Activated T-helper 1 cell treated with anti-CD3 and anti-CD28 coated beads, Interleukin-2, amount 50 U/mL, for 16 hours (primary cell): ENCODE measurements around the gene NR1I3.

ENCODE experiments used
- DNase-seq, 2 donors: peaks; one replicate each; pipeline ENCODE4 v3.0.0-alpha.2; 2020; ENCODE audit warnings: low read depth in 1 of 2, low spot score in 1 of 2

The NR1I3 gene

DNA sequence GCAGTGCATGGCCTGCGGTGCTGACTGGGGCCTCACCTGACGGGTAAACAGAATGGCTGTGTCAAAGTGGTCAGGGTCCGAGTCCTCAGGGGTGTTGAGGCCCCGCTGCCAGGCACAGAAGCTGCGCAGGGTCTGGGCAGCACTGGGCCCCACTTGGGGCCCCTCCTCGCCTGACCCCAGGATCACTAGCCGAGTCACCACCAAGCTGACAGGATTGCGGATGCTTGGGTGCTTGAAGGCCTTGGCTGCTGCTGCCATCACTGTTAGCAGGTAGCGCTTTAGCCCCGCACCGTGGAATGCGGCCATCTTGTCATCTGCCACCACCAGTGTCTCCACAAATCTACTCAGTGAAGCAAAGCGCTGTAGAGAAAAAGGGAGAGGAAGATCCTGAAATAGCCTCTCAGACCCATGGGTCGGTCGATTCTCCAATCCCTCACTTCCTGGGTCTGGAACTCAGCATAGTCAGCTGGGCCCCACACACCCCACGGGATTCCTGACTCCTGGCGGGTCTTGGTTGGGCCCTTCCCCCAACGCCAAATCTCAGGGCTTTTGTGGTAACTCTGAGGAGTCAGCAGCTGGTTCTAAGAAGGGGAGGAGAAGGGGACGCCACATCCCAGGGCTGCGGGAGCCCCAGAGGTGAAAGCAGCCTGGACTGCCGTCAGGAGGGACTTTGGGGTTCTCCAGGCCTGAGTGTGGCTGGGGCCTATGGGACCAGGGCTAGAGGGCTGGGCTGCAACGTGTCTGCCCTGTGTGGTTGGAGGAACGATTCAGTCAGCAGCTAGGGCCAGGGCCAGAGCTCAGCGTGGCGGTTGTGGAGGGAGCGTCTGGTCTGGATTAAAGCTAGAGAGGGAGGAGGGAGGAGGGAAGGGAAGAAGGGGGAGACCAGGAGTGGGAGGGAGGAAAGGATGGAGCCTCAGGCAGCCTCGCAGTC, 41.2 kb downstream of the NR1I3 start:
- no peak for DNase-seq

DNA sequence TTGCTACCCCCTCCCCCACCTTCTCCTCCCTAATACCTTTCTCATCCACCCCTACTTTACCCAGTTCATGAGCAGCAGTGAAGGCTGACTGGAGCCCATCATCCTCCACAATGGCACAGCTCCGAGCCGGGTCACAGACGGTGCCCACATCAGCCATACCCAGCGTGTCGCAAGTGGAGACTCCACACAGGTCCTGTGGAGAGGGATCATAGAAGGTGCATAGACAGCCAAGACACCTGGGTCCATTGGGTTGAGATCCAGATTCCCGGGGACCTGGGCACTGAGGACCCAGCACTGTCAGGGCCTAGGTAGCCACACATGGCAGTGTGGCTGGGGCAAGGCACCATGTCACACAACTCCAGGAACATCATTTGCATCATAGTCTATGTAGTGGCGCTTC, 41.9 kb downstream of the NR1I3 start:
- DNase-seq = no peak

GRCh38 chr1:161195171-161195570, 42.8 kb downstream of the NR1I3 start:
- no peak for DNase-seq

DNA sequence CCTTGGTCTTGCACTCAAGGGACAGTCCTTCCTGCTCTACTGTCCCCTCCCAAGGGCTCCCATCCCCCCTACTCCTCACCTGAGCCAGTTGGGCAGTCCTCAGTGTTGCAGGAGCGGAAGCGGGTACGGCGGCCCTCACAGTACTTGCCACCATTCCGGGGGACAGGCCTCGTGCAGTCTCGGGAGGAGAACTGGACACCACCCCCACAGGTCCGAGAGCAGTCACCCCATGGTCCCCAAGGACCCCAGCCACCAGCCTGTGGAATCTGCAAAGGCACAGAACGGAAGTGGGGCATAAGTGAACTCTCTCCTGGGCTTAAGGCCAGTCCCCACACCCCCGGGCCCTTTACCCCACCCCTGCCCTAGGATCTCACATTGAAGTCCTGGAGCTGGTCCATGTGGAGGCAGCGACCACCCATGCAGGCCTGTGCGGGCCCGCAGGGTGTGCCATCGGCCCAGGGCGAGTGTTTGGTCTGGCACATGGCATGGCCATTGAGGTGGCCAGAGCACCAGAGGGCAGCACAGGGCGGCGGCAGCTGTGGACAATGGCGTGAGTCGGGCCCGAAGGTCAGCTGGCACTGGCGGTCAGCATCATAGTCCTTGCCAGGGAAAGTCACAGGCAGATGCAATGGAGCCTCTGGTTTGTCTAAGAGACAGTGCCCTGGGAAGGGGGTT, 44.3 kb downstream of the NR1I3 start:
- DNase-seq = no peak

- DNase-seq = peak; percentile 27 to 47
Measured at GRCh38 chr1:161192476-161193465, 45.2 kb downstream of the NR1I3 start.

DNA sequence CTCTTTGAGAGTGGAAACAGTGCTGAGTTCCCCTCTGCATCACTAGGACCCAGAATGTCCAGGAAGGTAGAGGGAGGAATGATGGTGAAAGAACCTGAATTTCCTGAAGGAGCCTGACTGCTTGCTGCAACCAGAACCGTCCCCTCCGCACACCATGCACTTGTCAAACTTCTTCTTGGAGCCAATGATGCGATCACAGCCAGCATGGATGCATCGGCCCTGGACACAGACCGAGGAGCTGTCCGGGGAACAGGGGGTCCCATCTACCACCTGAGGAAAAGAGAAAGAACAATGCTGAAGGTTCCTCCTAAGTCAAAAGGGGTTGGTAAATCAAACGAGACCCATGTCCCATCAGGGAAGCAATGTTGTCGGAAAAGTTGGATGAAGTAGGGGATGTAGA, 46.0 kb downstream of the NR1I3 start:
- DNase-seq = no peak

GRCh38 chr1:161190962-161191521, 47.0 kb downstream of the NR1I3 start:
- DNase-seq = no peak

DNA sequence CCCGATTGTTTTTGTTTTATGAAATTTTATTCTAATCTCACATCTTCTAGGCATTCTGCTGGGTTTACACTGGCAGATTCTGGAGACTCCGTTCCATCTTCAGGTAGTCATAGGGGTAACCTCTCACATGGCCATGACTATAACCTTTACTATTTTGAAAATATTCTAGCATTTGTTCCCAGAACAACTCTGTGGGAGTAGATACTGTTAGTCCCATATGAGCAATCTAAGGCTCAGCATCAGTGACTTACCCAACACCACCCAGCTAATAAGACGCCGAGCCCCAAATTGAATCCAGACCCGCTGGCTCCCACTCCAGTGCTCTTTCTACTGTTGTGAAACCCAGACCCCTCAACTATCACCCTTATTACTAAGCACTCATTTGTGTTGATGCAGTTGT, 49.0 kb downstream of the NR1I3 start:
- DNase-seq = no peak

- no peak for DNase-seq
Measured at GRCh38 chr1:161188381-161188780, 49.6 kb downstream of the NR1I3 start.

- no peak for DNase-seq
Measured at GRCh38 chr1:161187311-161187710, 50.7 kb downstream of the NR1I3 start.

- no peak for DNase-seq
Measured at GRCh38 chr1:161185732-161186311, 52.2 kb downstream of the NR1I3 start.

GRCh38 chr1:161185282-161185682, 52.7 kb downstream of the NR1I3 start:
- peak; percentile 48 to 57 for DNase-seq

GRCh38 chr1:161182214-161182613, 55.8 kb downstream of the NR1I3 start:
- DNase-seq = peak in 1 of 2 donors; percentile 32

GRCh38 chr1:161180639-161181038, 57.4 kb downstream of the NR1I3 start:
- no peak for DNase-seq

DNA sequence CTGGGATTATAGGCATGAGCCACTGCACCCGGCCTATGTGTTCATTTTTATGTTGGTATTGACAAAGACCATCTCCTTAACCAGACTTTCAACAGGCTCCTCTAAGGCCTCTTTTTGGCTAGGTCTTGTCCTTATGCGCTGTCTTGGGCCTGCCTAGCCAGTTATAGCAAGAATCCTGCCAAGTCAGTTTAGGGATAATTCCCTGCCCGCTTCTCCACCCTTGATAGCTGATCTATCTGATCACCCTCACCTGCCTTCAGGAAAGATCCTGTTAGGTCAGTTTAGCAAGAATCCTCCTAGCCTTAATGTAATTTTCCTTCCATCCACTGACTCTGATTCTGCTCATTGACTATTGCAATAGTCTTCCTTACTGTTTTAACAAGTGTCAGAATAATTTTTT, 58.3 kb downstream of the NR1I3 start:
- no peak for DNase-seq
